Measurements from ENCODE around the gene ROBO1.

GRCh38 chr3:78825858-78826215 lies 942.0 kb downstream of the ROBO1 start:
- TF ChIP-seq POLR2A (IDR thresholded peaks at IDR 0.05) (no peak), CTCF (IDR thresholded peaks at IDR 0.05) (no peak)
